KOPT-K1 (cell line): ENCODE data around the gene PDE4D.

ENCODE experiments used
- H3K27ac ChIP-seq: fragments of 200-600 bp; sonication (generic); 2 replicates; pipeline ENCODE4 v1.5.1; 2016; ENCODE audit warnings: antibody characterized with exemption, mild to moderate bottlenecking, low read depth, low read length; ENCODE audit not compliant: poor library complexity, severe bottlenecking
- H3K36me3 ChIP-seq: fragments of 200-600 bp; sonication (generic); 2 replicates; pipeline ENCODE4 v1.5.1; 2017; ENCODE audit warnings: antibody characterized with exemption, mild to moderate bottlenecking, low read length, moderate library complexity; ENCODE audit not compliant: insufficient read depth
- H3K9me3 ChIP-seq: fragments of 200-600 bp; sonication (generic); 2 replicates; pipeline ENCODE4 v1.5.1; 2017; ENCODE audit warnings: antibody characterized with exemption, low read length, mild to moderate bottlenecking; ENCODE audit not compliant: insufficient read depth, poor library complexity, severe bottlenecking

Gene PDE4D

DNA sequence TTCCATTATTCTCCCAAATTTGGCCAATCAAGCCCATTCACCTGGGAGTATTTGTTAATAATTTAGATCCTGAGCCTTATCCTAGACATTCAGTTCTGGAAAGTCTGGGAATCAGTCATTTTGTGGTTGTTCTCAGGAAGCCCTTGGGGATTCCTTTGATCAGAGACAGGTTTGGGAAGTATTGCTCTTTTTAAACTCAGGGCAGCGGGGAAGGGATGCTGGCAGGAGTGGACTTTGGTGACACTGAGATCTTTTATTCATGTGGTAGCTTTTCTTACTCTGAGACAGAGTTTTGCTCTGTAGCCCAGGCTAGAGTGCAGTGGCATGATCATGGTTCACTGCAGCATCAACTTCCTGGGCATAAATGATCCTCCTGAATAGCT is 723.8 kb downstream of the PDE4D start:
- Histone ChIP-seq H3K9me3 (no peaks in the 10 kb centered on the region), H3K27ac (no peak overlapping the region), H3K36me3 (no peaks in the 10 kb centered on the region)

DNA sequence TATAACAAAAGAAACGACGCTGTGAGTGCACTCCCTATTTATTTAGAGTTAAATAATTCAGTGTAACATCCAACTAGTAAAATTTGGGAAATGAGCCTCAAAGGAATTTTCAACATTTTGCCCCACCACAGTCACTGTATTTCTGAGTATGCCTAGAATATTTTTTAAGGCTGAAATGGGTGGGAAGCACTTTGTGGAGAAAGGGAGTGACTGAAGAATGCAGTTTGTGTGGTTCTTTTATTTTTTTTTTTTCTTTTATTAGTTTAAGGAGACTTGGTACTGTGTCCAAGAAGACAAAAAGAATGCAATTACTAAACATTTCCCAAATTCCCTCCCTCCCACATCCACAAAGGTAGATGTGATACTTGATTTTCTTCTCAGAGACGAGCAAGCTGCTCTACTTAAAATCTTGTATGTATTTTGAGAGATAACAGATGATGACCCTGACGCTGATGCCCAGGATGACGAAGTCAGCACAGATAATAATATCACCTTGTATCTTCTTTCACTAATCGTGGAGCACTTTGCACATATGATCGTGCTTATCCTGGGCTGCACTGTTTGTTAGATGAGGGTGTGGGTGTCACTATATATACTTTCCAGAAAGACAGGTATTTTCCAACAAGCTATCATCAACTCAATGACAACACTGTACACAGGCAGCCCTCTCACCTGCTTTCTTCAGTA is 724.3 kb downstream of the PDE4D start:
- H3K36me3 ChIP-seq: no peaks in the 10 kb centered on the region
- no peak overlapping the region for H3K27ac ChIP-seq
- no peaks in the 10 kb centered on the region for H3K9me3 ChIP-seq

DNA sequence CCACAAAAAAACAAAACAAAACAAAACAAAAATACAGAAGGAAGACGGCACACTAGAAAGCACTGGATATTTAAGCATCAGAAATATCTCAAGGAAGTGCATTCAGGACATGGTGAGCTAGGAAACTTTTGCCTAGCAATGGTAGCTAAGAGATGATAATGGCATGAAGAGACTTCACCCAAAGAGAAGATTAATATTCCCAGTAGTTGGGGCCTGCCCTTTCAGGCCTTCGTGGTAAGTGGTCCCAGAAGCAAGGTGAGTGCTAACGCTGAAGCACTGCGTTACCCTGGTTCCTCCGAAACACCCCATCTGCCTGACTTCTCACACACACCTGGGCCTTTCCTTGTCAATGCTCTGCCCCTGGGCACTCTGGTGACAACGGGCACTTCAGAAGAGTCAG is 725.5 kb downstream of the PDE4D start:
- no peaks in the 10 kb centered on the region for H3K36me3 ChIP-seq
- no peaks in the 10 kb centered on the region for H3K9me3 ChIP-seq
- H3K27ac ChIP-seq: no peak overlapping the region

DNA sequence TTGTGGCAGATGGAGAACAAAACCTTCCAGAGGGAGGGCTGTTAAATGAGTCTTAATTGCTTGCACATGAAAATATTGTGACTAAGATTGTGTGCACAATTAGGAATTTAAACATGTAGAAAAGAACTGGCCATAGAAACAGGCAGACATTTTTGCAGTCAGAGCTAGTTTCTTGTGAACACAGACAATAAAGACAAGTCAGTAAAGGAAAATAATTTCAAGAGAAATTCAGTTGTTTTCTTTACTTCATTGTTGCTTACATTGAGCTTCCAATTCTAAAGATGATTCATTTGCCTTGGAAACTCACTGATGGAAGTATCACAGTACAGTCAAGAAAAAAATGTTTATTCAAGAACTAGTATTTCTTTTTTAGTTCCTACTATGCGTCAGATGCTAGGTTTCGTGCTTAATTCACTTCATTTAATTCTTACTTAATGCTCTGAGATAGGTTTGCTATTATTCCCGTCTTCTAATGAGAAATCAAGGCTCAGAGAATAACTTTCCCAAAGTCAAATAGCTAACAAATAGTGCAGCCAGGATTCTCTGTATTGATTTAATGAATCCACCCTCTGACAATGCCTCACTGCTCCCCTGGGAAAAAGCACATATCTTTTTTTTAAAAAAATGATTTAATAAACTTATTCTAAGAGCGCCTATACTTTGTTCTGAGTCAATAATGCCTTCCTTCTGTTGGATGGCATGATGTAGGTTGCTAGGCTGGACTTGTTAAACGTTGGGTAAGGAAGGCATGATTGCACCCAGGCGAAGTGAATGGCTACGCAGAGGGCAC is 729.3 kb downstream of the PDE4D start:
- H3K27ac ChIP-seq: no peak overlapping the region
- H3K9me3 ChIP-seq: no peaks in the 10 kb centered on the region
- no peaks in the 10 kb centered on the region for H3K36me3 ChIP-seq

DNA sequence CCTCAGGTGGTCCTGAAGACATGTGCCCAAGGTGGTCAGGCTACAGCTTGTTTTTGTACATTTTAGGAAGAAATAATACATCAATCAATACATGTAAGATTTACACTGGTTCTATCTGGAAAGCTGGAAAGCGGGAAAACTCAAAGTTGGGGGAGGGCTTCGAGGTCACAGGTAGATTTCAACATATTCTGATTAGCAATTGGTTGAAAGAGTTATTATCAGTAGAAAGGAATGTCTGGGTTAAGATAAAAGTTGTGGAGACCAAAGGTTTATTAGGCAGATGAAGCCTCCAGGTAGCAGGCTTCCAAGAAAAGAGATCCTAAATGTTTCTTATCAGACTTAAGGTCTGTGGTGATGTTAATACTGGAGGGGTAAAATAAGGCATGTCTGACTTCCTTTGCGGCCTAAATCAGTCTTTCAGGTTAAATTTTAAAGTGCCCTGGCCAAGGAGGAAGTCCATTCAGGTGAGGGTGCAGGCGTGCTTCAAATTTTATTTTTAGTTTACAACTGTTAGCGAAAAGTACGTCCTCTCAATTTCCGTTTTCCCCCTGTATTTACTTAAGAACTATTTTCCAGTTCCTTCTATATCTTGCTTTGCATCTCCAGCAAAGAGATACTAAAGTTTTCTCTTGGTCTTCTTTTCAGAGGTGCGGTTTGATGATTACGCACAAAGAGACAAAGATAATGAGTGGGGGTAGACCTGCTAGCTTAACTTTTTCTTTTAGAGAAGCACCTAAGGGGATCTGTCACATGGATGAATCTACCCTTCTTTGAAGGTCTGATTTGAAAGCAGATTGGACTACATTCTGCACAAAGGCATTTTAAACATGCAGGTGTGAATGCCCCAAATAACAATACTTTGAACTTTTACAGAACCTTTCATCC is 732.1 kb downstream of the PDE4D start:
- Histone ChIP-seq H3K9me3 (no peaks in the 10 kb centered on the region), H3K27ac (peak overlapping the region; percentile 16), H3K36me3 (no peaks in the 10 kb centered on the region)

DNA sequence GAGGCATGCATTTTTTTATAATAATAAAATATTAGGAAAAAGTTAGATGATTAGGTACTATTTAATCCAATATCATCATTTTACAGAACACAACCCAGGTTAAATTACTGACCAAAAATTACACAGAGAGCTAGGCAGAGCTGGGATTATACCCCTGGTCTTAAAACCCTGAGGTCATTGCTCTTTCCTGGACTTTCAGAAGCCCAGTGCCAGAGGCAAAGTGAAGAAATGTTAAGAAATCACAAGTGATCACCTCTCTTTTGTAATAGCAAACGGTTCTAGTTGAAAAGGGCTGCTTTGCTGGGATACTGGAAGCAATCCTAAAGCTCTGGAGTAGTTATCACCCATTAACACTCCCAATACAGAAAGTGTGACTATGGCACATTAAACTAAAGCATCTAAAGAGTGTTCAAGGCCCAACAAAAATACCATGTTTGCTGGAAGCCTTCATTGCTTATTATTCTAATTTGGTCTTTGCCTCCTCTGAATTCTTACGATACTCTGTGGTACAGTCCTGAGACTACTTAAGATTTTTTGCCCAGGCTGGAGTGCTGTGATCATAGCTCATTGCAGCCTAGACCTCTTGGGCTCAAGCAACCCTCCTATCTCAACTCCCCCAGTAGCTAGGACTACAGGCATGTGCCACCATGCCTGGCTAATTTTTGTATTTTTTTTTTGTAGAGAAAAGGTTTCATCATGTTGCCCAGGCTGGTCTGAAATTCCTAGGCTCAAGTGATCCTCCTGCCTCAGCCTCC is 734.7 kb downstream of the PDE4D start:
- no peaks in the 10 kb centered on the region for H3K9me3 ChIP-seq
- H3K27ac ChIP-seq: no peak overlapping the region
- no peaks in the 10 kb centered on the region for H3K36me3 ChIP-seq

DNA sequence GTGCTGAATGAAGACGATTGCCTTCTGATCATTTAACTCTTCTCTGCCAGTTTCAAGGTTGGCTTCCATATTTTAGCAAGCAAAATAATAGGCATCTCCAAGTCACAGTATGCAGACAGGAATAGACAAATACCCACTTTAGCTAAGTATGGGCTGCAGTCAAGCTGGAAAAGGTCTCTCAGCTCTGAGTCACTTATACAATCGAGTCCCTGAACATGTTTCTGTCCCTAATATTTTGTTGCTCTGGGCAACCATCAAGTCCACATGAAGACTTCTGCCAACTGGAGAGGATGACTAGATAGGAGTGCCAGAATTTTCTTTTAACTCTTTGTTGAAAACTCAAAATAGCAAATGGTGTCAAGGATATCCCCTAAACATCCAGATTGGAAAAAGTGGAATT is 735.4 kb downstream of the PDE4D start:
- H3K9me3 ChIP-seq: no peaks in the 10 kb centered on the region
- H3K27ac ChIP-seq: no peak overlapping the region
- H3K36me3 ChIP-seq: no peaks in the 10 kb centered on the region

DNA sequence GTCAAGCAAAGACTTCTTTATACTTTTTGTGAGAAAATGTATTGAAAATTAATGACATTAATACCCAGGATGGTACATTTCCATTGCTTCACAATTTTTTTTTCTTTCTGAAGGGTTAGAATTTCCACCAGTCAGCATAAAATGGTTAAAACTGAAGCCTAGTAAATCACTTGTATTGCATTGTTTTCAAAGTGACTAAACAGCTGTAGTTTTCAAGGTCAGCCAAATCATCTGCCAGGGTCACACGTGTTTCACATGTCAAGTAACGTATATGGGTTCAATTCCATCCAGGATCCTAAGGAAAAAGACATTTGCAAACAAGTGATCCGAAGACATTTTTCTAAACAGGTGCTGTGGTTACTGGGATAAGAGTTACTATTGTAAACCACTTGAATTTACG is 736.5 kb downstream of the PDE4D start:
- no peaks in the 10 kb centered on the region for H3K9me3 ChIP-seq
- H3K36me3 ChIP-seq: no peaks in the 10 kb centered on the region
- H3K27ac ChIP-seq: no peak overlapping the region

DNA sequence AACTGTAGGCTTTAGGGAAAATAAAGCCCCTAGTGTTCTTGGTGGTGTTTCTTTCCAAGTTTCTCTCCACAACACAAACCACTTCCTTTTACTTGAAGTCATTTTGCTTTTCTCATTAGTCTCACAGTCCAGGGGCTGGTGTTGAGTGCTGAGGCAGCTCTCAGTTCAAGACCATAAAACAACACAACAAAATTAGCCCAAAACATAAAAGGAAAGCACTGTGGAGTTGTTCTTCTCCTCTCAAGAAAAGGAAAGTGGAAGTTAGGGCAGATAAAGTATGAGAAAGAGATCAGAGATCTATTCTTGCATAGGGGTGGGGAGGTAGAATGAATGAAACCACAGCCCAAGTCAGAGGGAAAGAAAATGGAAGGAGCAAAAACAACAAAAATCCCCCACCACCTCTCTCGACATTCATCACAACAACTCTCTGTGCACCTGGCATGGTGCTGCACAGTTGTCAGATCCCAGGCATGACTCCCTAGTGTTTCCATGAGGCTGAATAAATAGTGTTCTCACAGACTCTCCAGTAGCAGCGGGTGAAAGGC is 740.8 kb downstream of the PDE4D start:
- no peaks in the 10 kb centered on the region for H3K36me3 ChIP-seq
- peak overlapping the region; percentile 46 for H3K27ac ChIP-seq
- H3K9me3 ChIP-seq: no peaks in the 10 kb centered on the region

DNA sequence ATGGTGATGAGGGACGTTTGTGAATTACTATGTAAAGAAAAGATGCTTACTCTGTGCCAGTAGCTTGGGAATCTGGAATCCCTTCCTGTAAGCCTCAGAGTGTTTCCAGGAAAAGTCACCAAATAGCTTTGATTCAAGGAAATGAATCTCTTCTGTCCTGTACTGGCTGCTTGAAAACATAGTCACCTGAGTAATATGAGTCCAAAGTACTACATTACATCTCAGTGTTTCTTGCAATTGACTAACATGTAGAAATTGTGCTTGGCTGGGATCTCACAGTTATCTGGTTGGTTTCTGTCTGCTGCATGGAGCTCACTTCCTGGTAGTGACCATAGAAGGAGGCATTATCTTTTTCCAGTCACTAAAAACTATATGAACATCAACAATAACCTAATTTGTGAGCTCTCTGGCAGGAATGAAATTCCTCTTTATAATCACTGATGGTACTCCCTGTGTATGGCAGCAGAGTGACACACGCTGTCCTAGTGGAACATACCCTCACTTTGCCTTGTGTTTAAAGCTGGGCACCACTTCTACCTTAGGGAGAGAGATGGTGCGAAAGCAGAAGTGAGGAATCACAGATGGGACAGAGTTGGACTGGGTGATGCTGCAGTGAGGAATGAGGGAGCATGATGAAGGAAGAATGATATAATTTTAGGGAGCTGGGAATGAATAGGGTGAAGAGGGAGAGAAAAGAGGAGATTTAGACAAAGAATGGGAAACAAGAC is 742.2 kb downstream of the PDE4D start:
- H3K9me3 ChIP-seq: no peaks in the 10 kb centered on the region
- no peaks in the 10 kb centered on the region for H3K36me3 ChIP-seq
- no peak overlapping the region for H3K27ac ChIP-seq

DNA sequence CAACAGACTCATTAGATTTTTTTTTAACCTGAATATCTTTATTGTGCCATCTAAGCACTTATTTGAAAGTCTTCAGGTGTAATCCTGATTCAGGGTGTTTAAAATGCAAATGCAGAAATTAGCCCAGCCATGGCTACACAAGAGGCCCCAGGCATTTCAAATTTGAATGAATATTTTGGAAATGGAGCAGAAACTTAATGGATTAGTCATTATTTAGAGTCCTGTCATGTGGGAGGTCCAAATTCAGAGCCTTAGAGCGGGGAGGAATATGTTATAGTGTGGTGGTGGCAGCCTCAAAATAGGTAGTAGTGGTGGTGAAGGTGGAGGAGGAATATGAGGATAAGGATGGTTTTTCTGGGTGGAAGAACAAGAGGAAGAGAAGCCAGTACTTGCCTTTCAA is 743.7 kb downstream of the PDE4D start:
- Histone ChIP-seq H3K36me3 (no peaks in the 10 kb centered on the region), H3K9me3 (no peaks in the 10 kb centered on the region), H3K27ac (no peak overlapping the region)

DNA sequence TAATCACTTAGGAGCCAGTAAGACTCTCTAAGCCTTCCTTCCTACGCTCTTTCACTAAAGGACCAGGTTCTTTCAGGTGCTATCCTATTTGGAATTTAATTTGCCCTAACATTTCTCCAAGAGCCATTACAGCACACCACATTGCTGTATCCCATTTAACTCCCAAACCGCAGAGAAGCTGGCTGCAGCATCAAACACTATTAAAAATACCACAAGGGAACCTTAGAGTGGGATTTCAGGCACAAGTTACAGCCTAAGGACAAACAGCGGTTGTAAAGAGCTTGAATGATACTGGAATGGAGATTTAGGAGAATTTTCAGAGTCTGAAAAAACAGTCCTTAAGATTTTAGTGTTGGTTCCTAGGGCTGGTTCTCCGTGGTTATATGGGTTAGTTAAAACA is 744.3 kb downstream of the PDE4D start:
- Histone ChIP-seq H3K27ac (no peak overlapping the region), H3K36me3 (no peaks in the 10 kb centered on the region), H3K9me3 (no peaks in the 10 kb centered on the region)

DNA sequence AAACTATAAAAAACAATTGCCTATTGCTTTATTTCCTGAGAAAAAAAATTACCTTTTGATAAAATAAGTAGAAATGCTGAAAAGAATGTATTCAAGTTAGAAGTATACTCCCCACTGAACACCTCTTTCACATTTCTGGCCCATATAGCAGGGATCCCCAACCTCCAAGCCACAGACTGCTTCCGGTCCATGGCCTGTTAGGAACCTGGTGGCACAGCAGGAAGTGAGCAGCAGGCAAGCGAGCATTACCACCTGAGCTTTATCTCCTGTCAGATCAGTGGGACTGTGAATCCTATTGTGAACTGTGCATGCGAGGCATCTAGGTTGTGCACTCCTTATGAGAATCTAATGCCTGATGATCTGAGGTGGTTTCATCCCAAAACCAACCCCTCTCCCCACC is 746.8 kb downstream of the PDE4D start:
- Histone ChIP-seq H3K27ac (no peak overlapping the region), H3K36me3 (no peaks in the 10 kb centered on the region), H3K9me3 (no peaks in the 10 kb centered on the region)

DNA sequence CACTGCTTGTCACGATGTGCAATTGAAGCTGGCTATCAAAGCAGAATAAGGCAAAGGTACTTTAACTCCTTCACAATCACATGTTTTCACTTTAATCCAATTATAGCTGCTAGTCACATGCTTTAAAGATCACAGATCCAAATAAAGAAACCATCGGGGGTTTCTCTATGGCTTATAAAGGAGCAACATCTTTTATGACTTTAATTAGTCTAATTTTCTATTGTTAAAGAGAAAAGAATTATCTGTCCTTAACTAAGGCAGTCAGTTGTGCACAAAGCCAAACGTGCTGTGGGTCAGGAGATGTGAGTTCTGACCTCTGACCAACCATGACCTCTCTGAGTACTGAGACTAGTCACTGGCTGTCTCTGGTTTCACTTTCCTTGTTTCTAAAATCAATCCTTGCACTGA is 749.6 kb downstream of the PDE4D start:
- H3K36me3 ChIP-seq: no peaks in the 10 kb centered on the region
- H3K9me3 ChIP-seq: no peaks in the 10 kb centered on the region
- no peak overlapping the region for H3K27ac ChIP-seq
